GM19328 (cell line): ENCODE data around the gene KPNB1.
"Not testable (repeated sequence)": the region's sequence is repeated elsewhere in the genome, so short reads cannot be mapped to it uniquely, and the experiment has no call there.

ENCODE experiments used
- ATAC-seq: cut with Tn5 transposase; IDR thresholded peaks from one replicate; pipeline ENCODE4 v1.9.1; 2021; ENCODE audit warnings: mild to moderate bottlenecking, moderate library complexity; ENCODE audit not compliant: unreplicated experiment

Gene KPNB1

GRCh38 chr17:47676199-47676472 lies 26.4 kb downstream of the KPNB1 start:
- no peak for ATAC-seq

- ATAC-seq, result no peak
These were observed 26.9 kb downstream of the KPNB1 start for GRCh38 chr17:47676510-47677165.

- ATAC-seq, result no peak
These were observed 28.5 kb downstream of the KPNB1 start for GRCh38 chr17:47678196-47678595.

GRCh38 chr17:47682138-47682537 lies 32.4 kb downstream of the KPNB1 start:
- no peak for ATAC-seq

- ATAC-seq, result not testable (repeated sequence)
These were observed 33.0 kb downstream of the KPNB1 start for GRCh38 chr17:47682727-47683126.

GRCh38 chr17:47684025-47684424 lies 34.3 kb downstream of the KPNB1 start:
- ATAC-seq, result no peak

GRCh38 chr17:47684535-47685193 lies 34.9 kb downstream of the KPNB1 start:
- ATAC-seq, result no peak

- no peak for ATAC-seq
These were observed 36.0 kb downstream of the KPNB1 start for GRCh38 chr17:47685556-47686275.

GRCh38 chr17:47686276-47686635 lies 36.5 kb downstream of the KPNB1 start:
- ATAC-seq, result no peak

GRCh38 chr17:47686664-47687327 lies 37.1 kb downstream of the KPNB1 start:
- no peak for ATAC-seq

GRCh38 chr17:47687328-47687690 lies 37.6 kb downstream of the KPNB1 start:
- ATAC-seq, result no peak

GRCh38 chr17:47687748-47688147 lies 38.0 kb downstream of the KPNB1 start:
- ATAC-seq, result no peak

- ATAC-seq, result no peak
These were observed 40.4 kb downstream of the KPNB1 start for GRCh38 chr17:47690121-47690520.

GRCh38 chr17:47692137-47692894 lies 42.6 kb downstream of the KPNB1 start:
- ATAC-seq, result no peak

- no peak for ATAC-seq
These were observed 43.4 kb downstream of the KPNB1 start for GRCh38 chr17:47692895-47693730.

- ATAC-seq, result no peak
These were observed 44.2 kb downstream of the KPNB1 start, which contains the start of gene TBKBP1 for GRCh38 chr17:47693731-47694580. TBKBP1 (plus strand) TSS chr17:47694161; CDS start chr17:47696113, 1,952 bp downstream.

- ATAC-seq, result no peak
These were observed 45.1 kb downstream of the KPNB1 start for GRCh38 chr17:47694581-47695428.
